ENCODE measurements around the gene SPG11. TPM values are rescaled to one million over a fixed set of nuclear protein-coding genes. Genes with fewer than 3 reads are reported as not detected.

The SPG11 gene
- total RNA-seq, 1 donor from 2014 or later = 52.1 TPM

Other genes starting within 250 kb of the SPG11 start
- gene CTDSPL2, start 236.0 kb downstream of the SPG11 start, total RNA-seq = 68.4 and 84.9 TPM in 2 replicates
- 49.7 and 93.9 TPM in 2 replicates for gene EIF3J, start 126.5 kb downstream of the SPG11 start, total RNA-seq
- 0.09 and 0.17 TPM in 2 replicates for gene PATL2, start 47.7 kb upstream of the SPG11 start, total RNA-seq
- gene B2M, start 47.9 kb upstream of the SPG11 start, total RNA-seq = 2,080 and 4,706 TPM in 2 replicates
- 12.8 and 14.1 TPM in 2 replicates for gene TRIM69, start 72.9 kb upstream of the SPG11 start, total RNA-seq

Measured in dermis blood vessel endothelial cell (primary cell).